ENCODE data around the gene KDELR3.

The KDELR3 gene

GRCh38 chr22:38467904-38468442 lies at the start of gene KDELR3:
Gene KDELR3, plus strand, starts transcription at chr22:38468096. Its CDS starts 138 bp downstream, at chr22:38468234.
- DNase-seq, result no peak

- DNase-seq, result no peak
Measured at GRCh38 chr22:38418589-38418988, 49.3 kb upstream of the KDELR3 start.

- no peak for DNase-seq
Measured at GRCh38 chr22:38419121-38419857, 48.6 kb upstream of the KDELR3 start.

DNA sequence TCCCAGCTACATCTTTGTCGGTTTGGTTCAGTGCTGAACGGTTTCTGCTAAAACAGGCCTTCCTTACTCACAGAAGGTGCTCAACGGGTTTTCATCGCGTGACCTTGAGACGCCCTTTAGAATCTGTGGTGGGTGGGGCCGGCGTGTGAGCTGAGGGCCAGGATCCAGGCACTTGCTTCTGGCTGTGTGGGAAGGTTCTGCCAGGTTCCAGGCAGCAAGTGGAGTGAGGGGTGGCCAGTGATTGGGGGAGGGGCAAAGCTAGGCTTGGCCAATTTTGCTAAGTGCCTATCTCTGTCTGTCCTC lies 48.1 kb upstream of the KDELR3 start:
- DNase-seq, result no peak

DNA sequence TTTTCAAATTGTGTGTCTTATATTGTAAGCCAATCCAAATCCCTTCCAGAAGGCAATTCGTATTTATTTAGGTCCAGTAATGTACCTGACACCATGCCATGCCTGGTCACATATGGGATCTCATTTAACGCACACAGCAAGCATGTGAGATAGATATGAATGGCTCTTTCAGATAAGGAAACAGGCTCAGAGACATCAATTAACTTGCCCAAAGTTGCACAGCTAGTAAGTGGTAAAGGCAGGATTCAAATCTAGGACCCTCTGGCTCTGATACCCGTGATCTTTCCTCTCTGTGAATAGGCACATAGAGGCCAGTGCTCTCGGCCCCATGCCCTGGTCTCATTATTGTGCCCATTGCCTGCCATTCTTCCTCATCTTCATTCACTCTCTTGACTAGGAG lies 47.2 kb upstream of the KDELR3 start:
- DNase-seq, result no peak

DNA sequence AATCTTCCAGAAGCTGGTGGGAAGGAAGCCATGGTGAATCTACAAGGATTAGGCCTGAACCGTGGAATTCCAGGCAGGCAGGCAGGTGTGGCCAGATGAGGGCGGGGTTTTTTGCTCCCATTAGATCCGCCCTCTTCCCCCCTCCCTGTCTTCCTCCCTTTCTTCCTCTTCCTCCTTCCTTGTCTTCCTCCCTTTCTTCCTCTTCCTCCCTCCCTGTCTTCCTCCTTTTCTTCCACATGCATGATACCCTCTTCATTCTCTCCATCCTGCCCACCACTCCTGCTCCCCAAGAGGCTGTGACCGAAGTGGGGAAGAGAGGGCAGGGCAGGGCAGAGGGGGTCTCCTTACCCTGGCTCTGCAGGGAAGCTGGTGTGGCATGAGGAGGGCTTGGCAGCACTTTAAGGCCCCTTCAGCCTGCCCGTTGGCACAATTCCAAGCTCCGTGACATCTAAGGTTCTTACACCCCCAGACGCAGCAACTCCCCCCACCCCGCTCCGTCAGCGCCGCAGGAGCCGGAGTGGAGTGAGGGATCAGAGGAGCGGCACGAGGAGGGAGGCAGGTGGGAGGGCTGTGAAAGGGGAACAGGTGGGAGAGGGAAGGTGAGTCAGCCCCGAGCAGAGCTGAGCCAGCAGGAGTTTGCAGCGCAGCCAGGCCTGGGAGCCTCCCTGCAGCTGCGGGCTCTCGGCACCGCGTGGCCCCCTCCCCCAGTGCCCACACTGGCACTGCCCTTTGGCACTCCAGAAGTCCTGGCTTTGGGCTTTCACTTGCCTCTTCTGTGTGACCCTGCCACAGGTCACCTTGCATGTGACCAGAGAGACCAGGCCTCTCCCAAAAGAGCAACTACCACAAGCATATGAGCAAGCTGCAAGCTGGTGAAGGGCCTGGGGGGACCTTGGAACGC lies 45.0 kb upstream of the KDELR3 start:
- peak; percentile 39 for DNase-seq

- DNase-seq, result no peak
Measured at GRCh38 chr22:38423512-38424503, 44.1 kb upstream of the KDELR3 start.

- no peak for DNase-seq
Measured at GRCh38 chr22:38424525-38425080, 43.3 kb upstream of the KDELR3 start.

DNA sequence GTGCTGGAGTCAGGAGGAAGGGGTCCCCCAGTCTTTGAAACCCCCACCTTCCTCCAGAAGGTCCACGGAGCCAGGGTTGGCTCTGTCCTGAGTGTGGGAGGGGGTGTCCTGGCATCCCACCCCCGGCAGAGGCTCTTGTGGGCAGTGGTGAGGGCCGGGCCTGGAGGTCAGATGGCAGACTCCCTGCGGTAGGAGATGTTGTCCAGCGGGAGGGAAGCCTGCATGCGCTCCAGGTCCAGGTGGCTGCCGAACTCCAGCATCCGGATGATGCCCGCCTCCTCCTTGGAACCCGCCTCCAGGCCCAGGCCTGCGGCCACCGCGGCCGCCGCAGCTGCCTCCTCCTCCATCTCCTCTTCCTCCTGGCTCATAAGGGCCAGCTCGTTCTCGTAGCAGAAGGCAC lies 41.3 kb upstream of the KDELR3 start:
- no peak for DNase-seq

- no peak for DNase-seq
Measured at GRCh38 chr22:38427465-38427864, 40.4 kb upstream of the KDELR3 start.

GRCh38 chr22:38427940-38428339 lies 40.0 kb upstream of the KDELR3 start:
- DNase-seq, result no peak

DNA sequence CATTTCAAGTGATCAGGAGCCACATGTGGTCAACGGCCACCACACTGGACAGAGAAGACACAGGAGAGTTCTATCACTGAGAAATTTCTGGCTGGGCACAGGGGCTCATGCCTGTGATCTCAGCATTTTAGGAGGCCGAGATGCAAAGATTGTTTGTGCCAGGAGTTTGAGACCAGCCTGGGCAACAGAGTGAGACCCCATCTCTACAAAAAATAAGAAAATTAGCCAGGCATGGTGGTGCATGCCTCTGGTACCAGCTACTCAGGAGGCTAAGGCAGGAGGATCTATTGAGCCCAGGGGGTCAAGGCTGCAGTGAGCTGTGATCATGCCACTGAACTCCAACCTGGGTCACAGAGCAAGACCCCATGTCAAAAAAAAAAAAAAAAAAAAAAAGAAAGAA lies 39.2 kb upstream of the KDELR3 start:
- no peak for DNase-seq

GRCh38 chr22:38429499-38430068 lies 38.3 kb upstream of the KDELR3 start:
- no peak for DNase-seq

- no peak for DNase-seq
Measured at GRCh38 chr22:38431266-38432010, 36.5 kb upstream of the KDELR3 start.

DNA sequence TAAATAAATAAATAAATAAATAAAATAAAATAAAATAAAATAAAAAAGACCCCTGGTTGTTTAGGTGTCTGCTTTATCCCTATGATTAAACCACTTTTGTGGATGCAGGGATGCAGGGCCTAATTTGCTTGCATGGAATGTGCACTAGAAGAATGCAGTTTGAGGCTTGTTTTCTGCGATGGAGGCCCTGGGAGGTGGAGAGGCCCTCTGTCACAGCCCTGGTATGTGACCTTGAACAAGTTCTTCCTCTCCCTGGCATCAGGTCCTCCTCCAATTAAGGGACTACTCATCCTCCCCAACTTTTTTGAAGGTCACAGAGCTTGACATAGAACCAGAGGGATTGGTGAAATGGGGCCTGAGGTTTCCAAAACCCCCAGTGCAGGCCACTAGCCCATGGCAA lies 35.6 kb upstream of the KDELR3 start:
- no peak for DNase-seq

DNA sequence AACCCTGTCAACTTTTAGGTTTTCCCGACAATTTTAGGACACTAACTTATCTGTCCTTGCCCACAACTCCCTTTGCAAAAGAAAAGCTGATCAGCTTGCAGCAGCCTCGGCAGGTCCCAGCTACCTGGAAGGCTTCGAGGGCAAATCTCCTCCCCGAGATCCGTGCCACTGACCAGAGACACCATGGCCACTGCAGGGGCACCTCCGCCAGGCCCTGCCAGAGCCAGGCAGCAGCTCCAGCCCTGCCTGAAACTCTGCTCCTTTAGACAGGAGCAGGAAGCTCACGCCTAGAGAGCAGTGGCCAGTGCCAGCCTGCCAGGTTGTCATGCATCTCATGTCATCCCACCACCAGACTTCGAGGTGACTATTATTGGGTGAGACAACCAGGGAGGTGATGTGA lies 34.0 kb upstream of the KDELR3 start:
- DNase-seq, result no peak

DNA sequence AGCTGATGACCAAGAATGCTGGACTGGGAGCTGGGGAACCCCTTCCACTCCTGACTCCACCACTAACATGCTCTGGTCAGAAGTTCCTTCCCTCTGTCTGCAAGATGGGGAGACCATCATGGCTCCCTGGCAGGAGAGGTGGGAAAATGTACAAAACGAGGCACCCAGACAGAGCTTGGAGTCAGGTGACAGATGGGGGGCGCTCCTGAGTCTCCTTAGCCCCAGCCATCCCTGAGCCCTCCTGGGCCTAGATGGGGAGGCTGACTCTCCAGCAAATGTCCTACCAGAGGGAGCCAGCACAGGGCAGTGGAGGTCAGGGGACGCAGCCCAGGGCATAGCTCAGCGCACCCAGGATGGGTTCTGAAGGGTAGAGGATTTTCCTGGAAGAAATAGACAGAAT lies 32.9 kb upstream of the KDELR3 start:
- no peak for DNase-seq

DNA sequence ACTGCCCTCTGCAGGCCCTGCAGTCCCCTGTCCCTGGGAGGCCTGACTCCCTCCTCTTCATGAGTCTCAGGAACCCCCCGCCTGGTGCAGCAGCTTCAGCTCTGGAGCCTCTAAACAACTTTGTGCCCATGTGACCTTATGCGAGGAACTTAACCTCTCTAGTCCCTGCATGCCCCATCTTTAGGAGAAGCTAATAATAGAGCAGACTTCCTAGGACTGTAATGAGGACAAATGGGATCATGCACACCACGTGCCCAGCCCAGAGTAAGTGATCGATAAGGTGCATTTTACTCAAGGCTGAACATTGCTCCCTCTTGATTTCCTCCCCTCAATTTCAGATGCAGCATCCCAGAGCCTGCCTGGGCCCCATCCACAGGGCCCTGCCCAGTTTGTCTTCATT lies 31.9 kb upstream of the KDELR3 start:
- no peak for DNase-seq

- no peak for DNase-seq
Measured at GRCh38 chr22:38436629-38437395, 31.1 kb upstream of the KDELR3 start.

- no peak for DNase-seq
Measured at GRCh38 chr22:38437416-38437815, 30.5 kb upstream of the KDELR3 start.

Data from NCI-H510A treated with DMSO at 0.1 percent for 48 hours (cell line).